Cardiac fibroblast (primary cell): Measurements from ENCODE around the gene EZH2.

Source experiments
- DNase-seq, 2 donors: peaks; one replicate each; pipeline versions ENCODE4 v3.0.0 to v3.0.0-alpha.2; 2010; ENCODE audit warnings: low read depth in 2 of 2
- H3K4me3 ChIP-seq, 2 donors: replicated peaks in 1 of 2; 1 replicate in 1 of 2; 2 replicates in 1 of 2; pipeline ENCODE4 v1.5.1; 2011; ENCODE audit warnings: low read depth in 2 of 2, low read length in 2 of 2, mild to moderate bottlenecking in 2 of 2, moderate library complexity in 1 of 2
- CTCF ChIP-seq: IDR thresholded peaks from one replicate; pipeline ENCODE4 v1.5.1; 2011; ENCODE audit warnings: low read depth, mild to moderate bottlenecking, low read length, inconsistent platforms

EZH2 gene

GRCh38 chr7:148884049-148884298 is at the start of gene EZH2:
EZH2 (minus strand) TSS chr7:148884291; CDS start chr7:148847298, 36,993 bp downstream.
- no peak for DNase-seq
- H3K4me3 ChIP-seq = peak within 1 kb of the TSS; percentile 76 to 86
- no peak for TF ChIP-seq CTCF

GRCh38 chr7:148931470-148931869 is 47.4 kb upstream of the EZH2 start:
- TF ChIP-seq CTCF = no peak
- no peak for DNase-seq
- H3K4me3 ChIP-seq = no peak overlapping the region

GRCh38 chr7:148930335-148930734 is 46.2 kb upstream of the EZH2 start:
- no peak overlapping the region for H3K4me3 ChIP-seq
- DNase-seq = no peak
- no peak for TF ChIP-seq CTCF

- no peak overlapping the region for H3K4me3 ChIP-seq
- no peak for TF ChIP-seq CTCF
- no peak for DNase-seq
Observed at GRCh38 chr7:148929176-148929575, 45.1 kb upstream of the EZH2 start.

GRCh38 chr7:148927123-148928045 is 43.3 kb upstream of the EZH2 start:
- no peak overlapping the region for H3K4me3 ChIP-seq
- DNase-seq = no peak
- no peak for TF ChIP-seq CTCF

GRCh38 chr7:148925836-148926235 is 41.7 kb upstream of the EZH2 start:
- TF ChIP-seq CTCF = no peak
- no peak overlapping the region for H3K4me3 ChIP-seq
- no peak for DNase-seq

- no peak for TF ChIP-seq CTCF
- no peak overlapping the region for H3K4me3 ChIP-seq
- no peak for DNase-seq
Observed at GRCh38 chr7:148924011-148924410, 39.9 kb upstream of the EZH2 start.
